IPS-NIHi11 (cell line): Measurements from ENCODE around the gene TMEM185B.
"Not testable (repeated sequence)": the region's sequence is repeated elsewhere in the genome, so short reads cannot be mapped to it uniquely, and the experiment has no call there.

Experiments used
- DNase-seq: peaks from one replicate; pipeline ENCODE4 v3.0.0; 2012; ENCODE audit warnings: mixed read lengths, low spot score

The TMEM185B gene

DNA sequence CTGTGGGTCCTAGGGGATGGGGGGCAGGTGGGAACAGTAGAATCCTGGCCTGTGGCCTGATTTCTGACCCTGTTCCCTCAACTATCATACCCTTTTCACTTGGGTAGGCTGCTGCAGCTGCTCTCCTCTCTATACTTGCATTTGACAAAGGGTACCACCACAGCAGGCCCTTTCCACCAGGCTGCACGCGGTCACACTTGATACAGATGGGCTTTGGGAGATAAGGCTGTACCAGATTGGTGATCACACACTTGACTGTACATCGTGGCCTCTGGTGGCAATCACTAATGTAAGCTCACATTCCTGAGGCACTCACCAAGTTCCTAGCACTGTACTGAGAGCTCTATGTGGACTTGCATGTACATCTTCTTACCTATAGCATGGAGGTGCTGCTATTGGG, 27.9 kb upstream of the TMEM185B start:
- no peak for DNase-seq

DNA sequence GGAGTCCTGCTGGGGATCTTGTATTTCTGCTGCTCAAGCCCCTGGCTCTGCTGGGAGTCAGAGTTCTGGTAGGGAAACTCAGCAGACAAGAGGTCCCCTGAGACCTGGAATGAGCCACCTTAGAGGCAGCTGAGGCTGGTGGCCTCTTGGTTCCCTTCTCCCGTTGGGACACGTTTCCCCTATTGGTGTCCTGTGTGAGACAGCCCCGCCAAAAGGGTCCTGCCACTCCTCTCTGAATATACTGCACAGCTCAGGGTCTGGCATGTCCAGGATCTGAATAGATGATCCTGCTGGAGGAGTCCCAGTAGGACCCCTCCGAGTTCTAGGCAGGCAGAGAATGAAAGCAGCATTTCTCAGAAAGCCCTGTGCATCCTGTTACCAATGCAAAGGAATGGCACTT, 27.4 kb upstream of the TMEM185B start:
- DNase-seq, result no peak

DNA sequence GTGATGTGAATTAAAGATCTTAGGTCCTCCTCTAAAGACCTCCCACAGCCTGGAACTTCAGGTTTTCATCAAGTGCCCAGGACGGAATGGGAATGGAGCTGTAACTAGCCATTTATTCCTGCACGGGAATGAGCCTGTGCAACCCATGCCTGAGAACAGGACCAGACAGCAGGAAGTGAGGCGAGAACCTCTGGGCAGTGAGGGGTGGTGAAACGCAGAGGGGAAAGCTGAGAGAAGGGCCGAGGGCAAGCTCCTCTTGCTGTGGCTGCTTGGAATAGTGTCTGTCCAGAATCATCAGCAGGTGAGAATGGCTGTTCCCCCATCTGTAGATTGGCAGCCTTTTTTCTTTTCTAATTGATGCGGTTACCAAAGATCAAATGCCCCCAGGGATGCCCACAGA, 24.7 kb upstream of the TMEM185B start:
- DNase-seq, result no peak

DNA sequence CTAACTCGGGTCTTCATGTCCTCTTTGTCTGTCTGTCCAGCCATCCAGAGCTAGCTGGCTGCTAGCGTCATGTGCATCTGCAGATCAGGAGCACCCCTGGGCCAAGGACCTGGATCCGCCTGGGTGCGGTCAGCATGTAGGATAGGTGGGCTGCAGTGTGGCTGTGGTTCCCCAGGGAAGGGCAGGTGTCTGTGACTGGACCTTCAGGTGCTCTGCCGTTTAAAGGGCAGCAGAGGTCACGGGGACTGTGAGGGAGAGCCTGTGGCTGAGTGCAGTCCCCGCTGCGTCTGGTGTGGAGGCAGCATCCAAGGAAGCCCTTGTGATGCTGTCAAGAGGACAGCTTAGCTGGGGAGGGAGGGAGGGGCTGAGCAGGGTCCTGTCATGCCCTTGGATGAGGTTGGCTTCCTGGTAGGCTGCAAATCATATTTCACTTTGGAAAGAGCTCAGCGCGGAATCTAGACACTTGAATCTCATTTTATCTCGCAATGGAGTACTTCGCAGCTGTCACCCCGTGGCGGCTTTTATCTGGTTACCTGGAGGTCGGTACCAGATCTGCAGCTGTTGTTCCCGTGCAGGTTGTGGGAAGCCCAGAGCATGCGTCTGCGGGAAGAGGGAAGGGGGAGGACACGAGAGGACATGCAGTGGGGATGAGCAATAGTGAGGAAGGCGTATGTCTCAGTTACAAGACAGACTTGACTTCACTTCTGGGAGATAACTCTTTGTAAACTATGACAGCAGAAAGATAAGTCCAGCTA, 23.5 kb upstream of the TMEM185B start:
- DNase-seq, result no peak

DNA sequence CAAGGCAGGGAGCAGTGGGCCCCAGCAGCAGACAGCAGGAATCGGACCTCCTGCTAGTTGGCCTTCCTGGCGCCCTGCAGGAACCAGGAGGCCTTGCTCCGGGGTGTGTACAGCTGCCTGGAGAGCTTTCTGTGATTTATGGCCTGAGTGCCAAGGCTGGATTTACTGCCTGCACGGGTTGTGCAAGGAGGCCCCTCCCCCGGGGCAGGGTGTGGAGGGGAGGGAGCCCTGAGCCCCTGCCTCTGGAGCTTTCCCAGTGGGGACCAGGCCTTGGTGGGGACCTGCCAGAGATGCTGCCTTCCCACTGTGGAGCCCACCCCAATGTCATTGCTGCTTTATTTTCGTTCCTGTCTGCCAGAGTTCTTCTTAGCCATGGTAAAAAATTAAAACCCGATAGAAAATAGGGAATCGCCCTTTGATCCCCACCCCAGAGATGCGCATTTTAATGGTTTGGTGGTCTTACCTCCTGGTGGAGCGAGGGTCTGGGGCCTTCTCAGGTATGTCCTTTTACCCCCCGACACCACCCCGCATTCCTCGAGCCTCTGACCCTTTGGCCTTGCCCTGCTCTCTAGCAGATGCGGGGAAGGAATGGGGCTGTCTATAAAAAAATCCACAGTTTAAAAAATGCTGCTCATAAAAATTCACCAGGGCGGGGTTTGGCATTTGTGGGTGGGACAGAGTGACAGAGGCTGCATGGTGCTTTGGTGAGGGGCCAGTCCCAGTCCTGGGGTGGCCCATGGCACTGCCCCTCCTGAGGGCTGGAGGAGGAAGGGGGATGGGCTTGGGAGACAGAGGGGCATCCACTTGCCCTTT, 22.5 kb upstream of the TMEM185B start:
- DNase-seq, result peak; percentile 66

DNA sequence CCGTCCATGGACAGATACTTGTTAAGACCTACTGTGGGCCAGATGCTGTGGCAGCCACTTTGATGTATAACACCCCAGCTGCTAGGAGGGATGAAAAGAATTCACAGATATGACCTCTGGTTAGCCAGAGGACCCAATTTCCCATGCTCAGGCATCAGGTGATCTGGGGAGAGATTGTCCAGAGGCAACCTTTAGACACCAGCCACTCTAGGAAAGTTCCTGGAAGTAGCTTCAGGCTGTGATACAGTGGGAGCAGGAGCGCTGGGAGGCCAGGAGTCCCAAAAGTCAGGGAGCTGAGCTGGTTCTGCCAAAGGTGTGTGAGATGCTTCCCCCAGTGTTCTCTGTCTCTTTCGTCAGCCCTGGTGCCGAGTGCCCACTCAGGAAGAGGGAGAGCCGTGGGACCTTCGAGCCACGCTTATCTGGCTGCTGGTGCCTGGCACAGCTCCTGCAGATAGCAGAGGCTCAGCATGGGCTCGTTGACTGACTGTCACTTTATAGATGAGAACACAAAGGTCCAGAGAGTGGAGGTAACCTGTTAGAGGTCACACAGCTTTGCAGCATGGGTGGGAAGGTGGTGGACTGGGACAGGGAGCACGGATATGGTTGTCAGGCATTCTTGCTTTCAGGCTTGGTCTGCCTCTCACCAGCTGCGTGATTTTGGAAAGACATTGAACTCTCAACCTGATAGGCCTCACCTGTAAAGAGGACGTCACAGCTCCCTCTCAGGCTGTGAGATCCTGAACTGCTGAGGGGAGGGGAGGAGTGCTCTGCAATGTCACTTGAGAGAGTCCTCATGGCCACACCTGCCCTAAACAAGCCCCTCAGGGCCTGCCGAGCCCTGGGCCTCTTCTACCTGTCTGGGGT, 21.7 kb upstream of the TMEM185B start:
- no peak for DNase-seq

DNA sequence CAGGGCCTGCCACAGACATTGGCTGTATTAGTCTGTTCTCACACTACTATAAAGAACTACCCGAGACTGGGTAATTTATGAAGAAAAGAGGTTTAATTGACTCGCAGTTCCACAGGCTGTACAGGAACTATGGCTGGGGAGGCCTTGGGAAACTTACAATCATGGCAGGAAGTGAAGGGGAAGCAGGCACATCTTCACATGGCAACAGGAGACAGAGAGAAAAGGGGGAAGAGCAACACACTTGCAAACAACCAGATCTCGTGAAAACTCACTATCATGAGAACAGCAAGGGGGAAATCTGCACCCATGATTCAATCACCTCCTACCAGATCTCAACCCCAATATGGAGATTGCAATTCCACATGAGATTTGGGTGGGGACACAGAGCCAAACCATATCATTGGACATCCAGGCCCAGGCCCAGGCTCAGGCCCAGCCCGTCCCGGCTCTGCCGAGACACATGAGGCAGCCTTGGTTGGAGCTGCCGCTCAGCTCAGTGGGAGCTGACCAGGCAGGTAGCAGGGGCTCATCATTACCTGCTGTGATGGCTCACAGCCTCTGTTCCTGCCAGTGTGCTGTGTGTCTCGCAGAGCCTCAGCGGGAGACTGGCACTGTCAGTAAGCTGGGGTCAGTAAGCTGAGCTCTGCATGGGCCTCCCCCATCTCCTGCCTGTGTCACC, 20.8 kb upstream of the TMEM185B start:
- no peak for DNase-seq

DNA sequence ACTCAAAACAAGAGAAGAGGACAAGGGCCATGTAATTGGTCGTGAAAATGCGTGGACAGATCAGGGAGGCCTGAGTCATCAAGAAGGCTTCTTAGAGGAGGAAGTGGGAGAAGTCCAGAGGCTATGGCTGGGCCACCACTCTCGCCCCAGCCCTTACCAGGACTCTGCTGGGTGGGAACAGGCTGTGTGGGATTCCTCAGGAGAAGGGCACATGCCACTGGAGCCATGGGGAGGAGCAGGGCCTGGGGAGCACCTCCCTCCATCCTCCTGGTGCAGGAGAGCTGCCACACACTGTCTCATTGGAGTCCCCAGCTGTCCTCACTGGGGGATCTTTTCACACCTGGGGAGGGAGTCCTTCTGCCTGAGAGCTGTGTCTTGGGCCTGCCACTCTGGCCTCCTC, 20.0 kb upstream of the TMEM185B start:
- no peak for DNase-seq

DNA sequence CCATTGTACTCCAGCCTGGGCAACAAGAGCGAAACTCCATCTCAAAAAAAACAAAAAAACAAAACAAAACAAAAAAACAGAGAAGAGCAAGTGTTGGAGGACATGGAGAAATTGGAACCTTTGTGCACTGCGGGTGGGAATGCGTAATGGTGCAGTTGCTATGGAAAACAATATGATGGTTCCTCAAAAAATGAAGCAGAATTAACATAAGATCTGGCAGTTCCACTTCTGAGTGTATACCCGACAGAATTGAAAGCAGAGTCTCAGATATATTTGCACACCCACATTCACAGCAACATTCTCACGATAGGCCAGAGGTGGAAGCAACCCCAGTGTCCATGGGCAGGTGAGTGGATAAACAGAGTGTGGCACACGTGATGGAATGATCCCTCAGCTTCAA, 18.5 kb upstream of the TMEM185B start:
- no peak for DNase-seq

DNA sequence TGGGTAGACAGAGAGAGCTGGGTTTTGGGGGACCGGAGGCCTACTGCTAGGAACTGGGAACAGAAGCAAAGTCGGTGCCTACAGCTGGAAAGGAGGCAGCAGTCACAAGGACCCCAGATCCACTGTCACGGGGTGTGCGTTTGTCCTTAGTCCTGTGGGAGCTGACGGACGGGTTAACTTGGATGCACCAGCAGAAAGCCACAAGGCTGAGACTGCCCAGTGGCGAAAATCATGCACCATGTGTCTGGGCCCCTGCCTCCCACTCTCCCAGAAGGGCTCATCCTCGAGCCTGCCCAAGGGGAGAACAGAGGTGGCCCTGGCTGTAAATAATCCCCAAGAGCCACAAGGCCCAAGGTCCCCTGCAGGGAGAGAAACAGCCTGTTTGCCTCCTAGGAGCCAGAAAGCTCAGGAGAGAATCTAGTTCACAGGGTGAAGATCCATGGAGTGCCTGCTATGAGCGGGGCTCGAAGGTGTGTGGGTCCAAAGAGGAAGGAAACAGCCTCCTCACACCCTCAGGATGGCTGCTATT, 17.8 kb upstream of the TMEM185B start:
- no peak for DNase-seq

DNA sequence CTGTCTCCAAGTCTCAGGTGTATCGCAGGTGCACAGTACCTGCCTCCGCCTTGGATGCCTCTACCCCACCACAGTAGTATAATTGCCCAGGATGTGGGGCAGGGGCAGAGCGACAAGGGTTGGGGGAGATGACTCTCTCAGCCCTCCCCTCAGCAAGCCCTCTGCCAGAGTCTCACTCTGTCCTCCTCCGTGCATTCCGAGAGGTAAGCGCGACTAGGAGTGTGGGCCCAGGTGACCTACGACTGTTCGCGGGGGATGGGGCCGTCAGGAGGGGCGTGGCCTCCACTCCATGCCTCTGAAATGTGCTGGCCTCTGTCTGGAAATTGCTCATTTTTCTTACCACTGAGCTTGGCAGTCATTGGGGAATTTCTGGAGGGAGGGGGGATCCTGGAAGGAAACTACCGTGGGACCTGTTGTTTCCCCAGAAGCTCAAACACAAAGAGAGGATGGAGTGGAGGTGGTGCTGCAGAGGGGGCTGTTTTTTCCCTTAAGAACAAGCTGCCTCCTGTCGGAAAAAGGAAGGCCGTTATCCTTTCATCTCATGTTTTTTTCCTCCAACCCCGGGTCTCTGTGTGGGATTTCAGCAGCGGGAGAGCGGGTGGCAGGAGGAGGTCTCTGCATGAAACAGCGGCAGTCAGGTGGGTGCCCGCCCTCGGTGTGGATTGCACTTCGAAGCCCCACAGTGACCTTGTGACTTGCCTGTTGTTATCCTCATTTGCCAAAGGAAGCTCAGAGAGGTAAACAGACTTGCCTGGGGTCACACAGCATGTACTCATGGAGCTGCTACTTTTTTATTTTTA, 16.5 kb upstream of the TMEM185B start:
- peak; percentile 71 for DNase-seq

DNA sequence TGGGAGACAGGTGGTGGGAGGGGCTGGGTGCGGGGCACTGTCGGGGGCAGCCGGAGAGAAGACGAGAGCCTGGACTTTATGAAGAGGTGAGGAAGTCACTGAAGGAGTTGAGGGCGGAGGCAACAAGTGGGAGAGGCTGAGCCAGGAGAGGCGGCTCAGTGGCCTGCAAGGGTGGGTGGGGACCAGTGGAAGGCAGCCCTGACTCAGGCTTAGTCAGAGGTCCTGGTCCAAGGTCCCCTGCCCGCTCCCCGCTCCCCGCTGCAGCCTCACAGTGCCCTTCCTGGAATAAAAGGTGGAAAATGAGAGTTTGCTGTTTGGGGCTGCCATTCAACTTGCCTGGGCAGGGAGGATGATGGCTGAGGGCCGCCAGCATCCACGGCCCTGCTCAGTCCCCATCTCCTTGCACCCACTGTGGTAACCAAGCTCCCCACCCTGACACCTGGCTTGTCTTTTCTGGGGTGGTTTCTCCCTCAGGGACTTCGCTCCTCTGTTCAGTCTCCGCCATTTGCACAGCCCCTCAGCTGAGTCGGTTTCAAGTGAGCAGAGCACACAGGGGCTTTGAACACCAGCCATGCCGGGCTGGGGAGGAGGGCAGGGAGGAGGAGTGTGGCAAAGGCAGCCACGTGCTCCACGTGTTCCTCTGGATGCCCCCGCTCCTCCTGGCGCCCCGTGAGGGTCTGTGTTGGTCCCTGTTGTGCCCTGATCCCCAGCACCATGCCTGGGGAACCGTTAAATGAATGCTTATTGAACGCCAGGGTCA, 15.7 kb upstream of the TMEM185B start:
- no peak for DNase-seq

DNA sequence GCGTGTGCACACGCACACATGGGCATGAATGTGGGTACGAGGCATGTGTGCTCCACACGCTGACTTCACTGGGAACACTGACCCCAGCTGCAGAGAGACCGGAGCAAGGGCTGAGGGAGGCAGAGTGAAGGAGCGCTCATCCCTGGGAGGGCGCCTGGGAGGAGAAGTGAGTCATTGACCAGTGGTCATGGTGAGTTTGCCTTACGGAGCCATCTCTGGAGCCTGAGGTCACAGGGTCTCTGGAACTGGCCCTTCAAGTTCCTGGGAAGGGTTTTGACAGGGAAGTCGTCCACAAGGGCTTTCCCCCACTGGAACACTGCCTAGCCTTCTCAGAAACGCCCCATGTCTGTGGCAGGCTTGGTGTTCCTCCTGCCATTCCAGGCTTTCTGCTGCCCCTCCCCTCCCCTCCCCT, 14.3 kb upstream of the TMEM185B start:
- DNase-seq, result peak; percentile 42

DNA sequence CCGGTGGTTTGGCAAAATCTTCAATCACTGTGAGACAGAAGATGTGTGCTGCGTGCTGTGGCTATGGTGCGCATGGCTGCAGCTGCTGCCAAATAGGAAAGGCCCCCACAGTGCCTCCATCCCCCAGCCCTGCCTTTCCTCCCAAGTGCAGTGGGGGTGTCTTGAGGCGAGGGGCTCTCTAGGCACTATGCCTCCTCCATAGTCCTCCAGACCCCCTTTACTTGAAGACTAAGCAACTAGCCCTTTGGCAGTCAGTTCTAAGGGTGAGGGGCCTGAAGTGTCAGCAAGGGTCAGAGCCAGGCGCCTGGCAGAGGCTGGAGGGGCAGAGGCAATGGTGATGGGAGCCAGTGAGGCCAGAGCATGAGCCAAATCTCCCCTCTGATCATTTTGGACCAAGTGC, 13.6 kb upstream of the TMEM185B start:
- no peak for DNase-seq

DNA sequence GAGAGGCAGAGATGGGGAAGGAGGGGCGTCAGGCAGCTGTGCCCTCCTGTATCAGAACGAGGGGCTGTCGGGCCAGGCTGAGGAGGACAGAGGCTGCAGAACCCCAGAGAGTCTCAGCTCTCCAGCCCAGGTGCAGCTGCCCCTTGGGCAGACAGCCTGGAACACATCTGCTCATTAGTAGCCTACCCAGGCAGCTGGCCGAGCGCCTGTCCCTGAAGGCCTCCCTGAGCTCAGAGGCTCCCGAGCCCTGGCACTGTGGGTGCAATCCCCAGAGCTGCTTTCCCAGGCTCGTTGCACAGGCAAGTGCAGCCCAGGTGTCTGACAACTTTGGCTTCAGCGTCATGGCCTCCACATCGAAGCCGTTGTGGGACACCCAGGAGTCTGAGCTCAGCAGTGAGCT, 13.1 kb upstream of the TMEM185B start:
- DNase-seq, result no peak

DNA sequence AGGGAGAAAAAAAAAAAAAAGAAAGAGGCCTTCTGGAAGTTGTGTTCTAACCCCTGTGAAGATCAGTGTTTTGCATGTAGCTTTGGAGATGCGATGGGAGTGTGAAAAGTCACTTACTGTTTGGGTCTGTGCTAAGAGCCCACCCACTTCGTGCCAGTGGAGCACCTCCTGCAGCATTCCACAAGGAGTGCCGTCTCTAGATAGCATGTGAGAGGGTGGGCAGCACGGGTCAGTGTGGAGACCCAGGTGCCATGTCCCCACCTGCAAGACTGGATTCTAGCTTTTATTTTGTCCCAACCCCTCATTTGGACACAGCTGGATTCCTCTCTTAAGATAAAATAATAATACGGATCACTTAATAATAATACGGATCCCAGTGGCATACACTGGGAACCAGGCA, 12.5 kb upstream of the TMEM185B start:
- DNase-seq, result no peak

DNA sequence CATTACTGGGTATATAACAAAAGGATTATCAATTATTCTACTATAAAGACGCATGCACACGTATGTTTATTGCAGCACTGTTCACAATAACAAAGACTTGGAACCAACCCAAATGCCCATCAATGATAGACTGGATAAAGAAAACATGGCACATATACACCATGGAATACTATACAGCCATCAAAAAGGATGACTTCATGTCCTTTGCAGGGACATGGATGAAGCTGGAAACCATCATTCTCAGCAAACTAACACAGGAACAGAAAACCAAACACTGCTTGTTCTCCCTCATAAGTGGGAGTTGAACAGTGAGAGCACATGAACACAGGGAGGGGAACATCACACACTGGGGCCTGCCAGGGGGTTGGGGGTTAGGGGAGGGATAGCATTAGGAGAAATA, 12.0 kb upstream of the TMEM185B start:
- not testable (repeated sequence) for DNase-seq

DNA sequence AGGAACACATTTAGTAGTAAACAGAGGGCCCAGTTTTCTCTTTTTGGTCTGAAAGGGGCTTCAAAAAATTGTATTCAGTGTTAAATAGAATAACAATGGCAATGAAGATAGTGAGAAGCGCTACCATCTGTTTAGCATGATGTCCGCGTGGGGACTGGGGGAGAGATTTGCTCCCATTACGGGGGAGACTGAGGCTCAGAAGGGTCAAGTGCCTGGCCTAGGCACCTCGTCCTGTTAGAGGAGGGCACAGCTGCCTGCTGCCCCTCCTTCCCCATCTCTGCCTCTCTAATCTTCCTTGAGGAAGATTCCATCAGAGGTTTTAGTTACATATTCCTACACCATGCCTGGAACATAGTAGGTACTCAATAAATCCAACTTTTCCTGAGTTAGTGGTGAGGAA, 10.1 kb upstream of the TMEM185B start:
- no peak for DNase-seq

DNA sequence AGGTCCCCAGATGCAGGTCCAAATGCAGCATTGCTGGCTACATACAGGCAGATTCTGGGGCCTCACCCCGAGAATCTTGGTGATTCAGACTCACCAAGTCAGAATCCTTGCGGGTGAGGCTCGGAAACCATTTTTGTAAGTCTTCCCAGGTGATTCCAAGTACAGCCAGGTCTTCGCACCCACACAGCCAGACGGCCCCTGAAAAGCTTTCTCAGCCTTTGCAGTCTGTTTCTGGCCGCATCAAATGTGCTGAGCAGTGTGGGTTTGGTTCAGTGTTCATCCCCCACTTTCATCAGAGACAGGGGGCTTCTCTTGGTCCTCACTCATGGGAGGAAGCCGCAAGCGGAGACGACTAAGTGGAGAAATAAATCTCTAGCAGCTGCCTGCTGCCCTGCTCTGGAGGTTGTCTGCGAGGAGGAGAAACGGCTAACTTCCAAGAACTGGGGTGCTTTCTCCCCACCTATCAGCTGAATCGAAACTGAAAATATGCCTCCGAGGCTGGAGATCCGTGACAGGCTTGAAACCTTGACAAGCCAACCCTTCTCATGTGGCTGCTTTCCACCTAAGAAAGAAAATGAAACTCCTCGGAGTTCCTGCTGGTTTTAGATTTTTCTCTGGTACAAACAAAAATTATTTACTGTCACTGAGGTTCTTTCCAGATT, 8.9 kb upstream of the TMEM185B start:
- DNase-seq, result no peak

DNA sequence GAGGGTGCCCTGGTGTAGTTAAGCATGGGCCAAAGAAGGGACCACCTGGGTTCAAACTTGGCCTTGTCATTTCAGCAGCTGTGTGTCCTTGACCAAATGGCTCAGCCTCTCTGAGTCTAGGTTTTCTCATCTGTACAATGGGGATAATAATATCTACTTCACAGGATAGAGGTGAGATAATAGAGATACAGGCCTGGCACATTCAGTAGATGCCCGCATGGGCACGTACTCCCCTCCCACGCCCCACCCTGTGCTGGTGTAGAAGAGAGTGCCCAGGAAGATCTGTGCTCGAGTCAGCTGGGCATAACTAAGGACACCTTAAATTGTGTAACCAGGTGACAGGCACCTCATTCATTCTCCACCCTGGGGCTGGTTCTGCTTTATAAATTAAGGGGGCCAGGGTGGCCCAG, 8.4 kb upstream of the TMEM185B start:
- DNase-seq, result no peak
